Tibial artery (tissue), 4 donors: ENCODE results near the gene C19orf73.

Experiments
- DNase-seq, 2 donors: peaks; one replicate each; pipeline ENCODE4 v3.0.0-alpha.2; 2019
- H3K27ac ChIP-seq, 2 donors: fragments of 200-600 bp; sonication (generic) in 1 of 2; 1 replicate in 1 of 2; 2 replicates in 1 of 2; pipeline ENCODE4 v1.5.1; 2018 to 2019; ENCODE audit warnings: mild to moderate bottlenecking in 1 of 2
- H3K27me3 ChIP-seq, 2 donors: fragments of 200-600 bp; sonication (generic) in 1 of 2; one replicate each; pipeline versions ENCODE4 v1.5.1 to v1.6.0; 2016 to 2019
- H3K36me3 ChIP-seq, 3 donors: fragments of 200-600 bp; sonication (generic) in 2 of 3; one replicate each; pipeline ENCODE4 v1.5.1; 2016 to 2019; ENCODE audit warnings: mild to moderate bottlenecking in 2 of 3
- H3K4me1 ChIP-seq, 4 donors: fragments of 200-600 bp; sonication (generic) in 2 of 4; 1 replicate in 3 of 4; 2 replicates in 1 of 4; pipeline ENCODE4 v1.5.1; 2016 to 2019
- H3K4me3 ChIP-seq, 2 donors: fragments of 200-600 bp; sonication (generic) in 1 of 2; 1 replicate in 1 of 2; 2 replicates in 1 of 2; pipeline ENCODE4 v1.5.1; 2018 to 2019; ENCODE audit warnings: mild to moderate bottlenecking in 2 of 2
- H3K9me3 ChIP-seq, 3 donors: fragments of 200-600 bp; sonication (generic) in 1 of 3; one replicate each; pipeline ENCODE4 v1.5.1; 2016 to 2019
- CTCF ChIP-seq, 2 experiments: fragments of 200-600 bp in 1 of 2; fragments of 450-650 bp in 1 of 2; IDR thresholded peaks; one replicate each; pipeline ENCODE4 v1.5.1; 2017 to 2019; ENCODE audit warnings: antibody characterized with exemption in 2 of 2, mild to moderate bottlenecking in 1 of 2, moderate library complexity in 1 of 2
- intact Hi-C: fragments of 100-400 bp; cut with DNase I; formaldehyde crosslinking; loops from one replicate; pipeline ENCODE4 v1.15.0; 2023; ENCODE audit warnings: low total_unique reads

Gene C19orf73

GRCh38 chr19:49154279-49154678, 35.3 kb upstream of the C19orf73 start:
- peaks cover 0 to 58% (median 38%) of the 10 kb centered on the region in 4 donors for H3K4me1 ChIP-seq
- H3K27me3 ChIP-seq = no peaks in the 10 kb centered on the region
- no peaks in the 10 kb centered on the region for H3K36me3 ChIP-seq
- intact Hi-C loops = loop anchor here (5.0 kb wide), 1 partner anchor 37 kb away; the partner anchor contains the start of genes C19orf73 and PPFIA3
- H3K27ac ChIP-seq = peak overlapping the region; percentile 66 to 72
- H3K9me3 ChIP-seq = no peaks in the 10 kb centered on the region
- no peak for TF ChIP-seq CTCF (IDR thresholded peaks at IDR 0.05)
- no peak for DNase-seq
- H3K4me3 ChIP-seq = no peak overlapping the region

GRCh38 chr19:49153167-49153809, 34.3 kb upstream of the C19orf73 start:
- intact Hi-C loops = loop anchor here (5.0 kb wide), 1 partner anchor 36 kb away; the partner anchor contains the start of genes C19orf73 and PPFIA3
- no peak overlapping the region for H3K27ac ChIP-seq
- DNase-seq = no peak
- TF ChIP-seq CTCF (IDR thresholded peaks at IDR 0.05) = no peak
- peaks cover 0 to 57% (median 39%) of the 10 kb centered on the region in 4 donors for H3K4me1 ChIP-seq
- H3K9me3 ChIP-seq = no peaks in the 10 kb centered on the region
- H3K4me3 ChIP-seq = no peak overlapping the region
- no peaks in the 10 kb centered on the region for H3K36me3 ChIP-seq
- no peaks in the 10 kb centered on the region for H3K27me3 ChIP-seq

GRCh38 chr19:49152119-49152550, 33.2 kb upstream of the C19orf73 start:
- H3K27ac ChIP-seq = peak overlapping the region; percentile 71 to 80
- intact Hi-C loops = loop anchor here (5.0 kb wide), 1 partner anchor 35 kb away; the partner anchor contains the start of genes C19orf73 and PPFIA3

GRCh38 chr19:49151267-49152118, 32.5 kb upstream of the C19orf73 start:
- DNase-seq = peak in 1 of 2 donors; percentile 78
- intact Hi-C loops = loop anchor here (5.0 kb wide), 1 partner anchor 34 kb away; the partner anchor contains the start of genes C19orf73 and PPFIA3
- H3K4me3 ChIP-seq = peak overlapping the region in 1 of 2 donors; percentile 78
- no peaks in the 10 kb centered on the region for H3K36me3 ChIP-seq
- H3K4me1 ChIP-seq = peaks cover 0 to 54% (median 34%) of the 10 kb centered on the region in 4 donors
- H3K27ac ChIP-seq = peak overlapping the region; percentile 71 to 80
- no peak for TF ChIP-seq CTCF (IDR thresholded peaks at IDR 0.05)
- H3K27me3 ChIP-seq = no peaks in the 10 kb centered on the region
- no peaks in the 10 kb centered on the region for H3K9me3 ChIP-seq

More at GRCh38 chr19:49152119-49152550, 33.2 kb upstream of the C19orf73 start:
- Histone ChIP-seq H3K9me3 (no peaks in the 10 kb centered on the region), H3K36me3 (no peaks in the 10 kb centered on the region), H3K27me3 (no peaks in the 10 kb centered on the region), H3K4me3 (peak overlapping the region in 1 of 2 donors; percentile 78), H3K4me1 (peaks cover 0 to 52% (median 35%) of the 10 kb centered on the region in 4 donors)
- DNase-seq = no peak
- no peak for TF ChIP-seq CTCF (IDR thresholded peaks at IDR 0.05)

GRCh38 chr19:49150944-49151243, 32.0 kb upstream of the C19orf73 start:
- no peaks in the 10 kb centered on the region for H3K27me3 ChIP-seq
- peak overlapping the region; percentile 71 to 80 for H3K27ac ChIP-seq
- intact Hi-C loops = loop anchor here (5.0 kb wide), 1 partner anchor 34 kb away; the partner anchor contains the start of genes C19orf73 and PPFIA3
- H3K4me3 ChIP-seq = peak overlapping the region; percentile 73 to 78
- H3K4me1 ChIP-seq = peaks cover 0 to 57% (median 38%) of the 10 kb centered on the region in 4 donors
- no peak for TF ChIP-seq CTCF (IDR thresholded peaks at IDR 0.05)
- no peaks in the 10 kb centered on the region for H3K9me3 ChIP-seq
- no peak for DNase-seq
- no peaks in the 10 kb centered on the region for H3K36me3 ChIP-seq
